ENCODE results near the gene NIPA2. TPM values are rescaled to one million over a fixed set of nuclear protein-coding genes. Genes with fewer than 3 reads are reported as not detected.

NIPA2 gene
- total RNA-seq, 1 donor from 2014 or later = 24.3 TPM

DNA sequence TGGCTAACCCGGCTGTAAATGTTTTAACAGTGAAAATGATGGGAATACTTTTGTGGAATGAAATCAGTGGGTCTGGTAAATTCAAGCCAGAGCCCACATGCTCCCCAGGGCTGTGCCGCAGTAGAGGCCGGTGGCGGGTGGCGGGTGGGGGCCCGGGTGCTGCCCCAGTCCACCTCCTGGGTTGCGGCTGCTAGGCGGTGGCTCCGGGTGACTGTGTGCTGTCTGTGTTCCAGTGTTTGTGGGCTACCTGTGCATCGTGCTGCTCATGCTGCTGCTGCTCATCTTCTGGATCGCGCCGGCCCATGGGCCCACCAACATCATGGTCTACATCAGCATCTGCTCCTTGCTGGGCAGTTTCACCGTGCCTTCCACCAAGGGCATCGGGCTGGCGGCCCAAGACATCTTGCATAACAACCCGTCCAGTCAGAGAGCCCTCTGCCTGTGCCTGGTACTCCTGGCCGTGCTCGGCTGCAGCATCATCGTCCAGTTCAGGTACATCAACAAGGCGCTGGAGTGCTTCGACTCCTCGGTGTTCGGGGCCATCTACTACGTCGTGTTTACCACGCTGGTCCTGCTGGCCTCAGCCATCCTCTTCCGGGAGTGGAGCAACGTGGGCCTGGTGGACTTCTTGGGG lies 14.9 kb upstream of the NIPA2 start:
- intact Hi-C loops (cut with DNase I) = no loop called here
- DNase-seq (ENCODE audit: low spot score) = no peak

GRCh38 chr15:22827125-22827524 lies 11.3 kb upstream of the NIPA2 start:
- intact Hi-C loops (cut with DNase I) = no loop called here
- no peak for DNase-seq (ENCODE audit: low spot score)

DNA sequence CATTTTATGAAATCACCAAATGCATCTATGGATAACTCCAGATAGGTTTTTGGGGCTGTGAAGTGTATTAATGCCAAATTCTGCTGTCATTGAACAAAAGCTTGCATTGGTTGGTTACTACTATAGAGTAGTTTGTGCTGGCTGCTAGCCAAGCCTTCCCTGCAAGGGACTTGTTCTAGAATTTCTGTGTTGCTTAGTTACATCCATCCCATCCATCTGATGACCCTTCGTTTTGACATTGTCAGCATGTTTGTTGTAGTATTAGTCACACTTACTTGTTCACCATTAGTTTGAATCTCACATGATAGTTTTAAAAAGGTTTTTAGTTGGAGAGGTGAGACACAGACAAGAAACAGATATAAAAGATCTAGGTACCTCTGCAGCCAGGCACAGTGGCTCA lies 7.0 kb upstream of the NIPA2 start:
- intact Hi-C loops (cut with DNase I) = loop anchor here (10.0 kb wide), 1 partner anchor 47 kb away; the partner anchor contains the start of gene NIPA1
- DNase-seq (ENCODE audit: low spot score) = no peak

DNA sequence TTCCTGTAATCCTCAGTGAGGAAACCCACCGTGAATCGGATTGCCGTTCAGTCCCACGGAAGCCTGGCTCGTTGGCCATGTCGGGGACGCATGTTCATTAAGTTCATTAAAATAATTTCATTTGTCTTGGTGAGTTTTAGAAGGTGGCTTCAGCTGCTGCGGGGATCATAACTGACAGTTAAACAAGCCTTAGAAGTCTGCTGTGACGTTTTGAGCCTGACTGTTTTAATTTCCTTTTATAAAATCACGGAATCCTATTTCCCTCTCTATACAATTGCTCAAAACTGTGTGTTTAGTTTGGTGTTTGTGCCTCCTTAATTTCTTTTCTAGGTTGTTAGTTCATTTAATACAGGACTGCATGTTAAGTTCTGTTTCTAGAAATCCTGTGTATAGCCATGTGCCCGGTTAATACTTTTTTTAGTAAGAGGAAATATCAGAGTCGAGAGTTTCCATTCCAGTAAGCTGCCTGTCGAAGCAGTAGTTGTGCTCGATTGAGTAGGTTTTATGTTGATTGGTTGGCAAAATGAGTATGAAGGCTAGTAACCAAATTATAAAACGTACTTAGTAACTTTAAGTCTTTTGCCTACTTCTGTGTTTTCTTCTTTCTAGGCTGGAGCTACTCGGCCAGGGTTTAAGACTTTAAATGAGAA lies 705 bp downstream of the NIPA2 start:
- no peak for DNase-seq (ENCODE audit: low spot score)
- intact Hi-C loops (cut with DNase I) = loop anchor here (2.0 to 10.0 kb wide), 2 partner anchors 54 to 142 kb away; partner anchors contain the start of genes CYFIP1 and NIPA1

DNA sequence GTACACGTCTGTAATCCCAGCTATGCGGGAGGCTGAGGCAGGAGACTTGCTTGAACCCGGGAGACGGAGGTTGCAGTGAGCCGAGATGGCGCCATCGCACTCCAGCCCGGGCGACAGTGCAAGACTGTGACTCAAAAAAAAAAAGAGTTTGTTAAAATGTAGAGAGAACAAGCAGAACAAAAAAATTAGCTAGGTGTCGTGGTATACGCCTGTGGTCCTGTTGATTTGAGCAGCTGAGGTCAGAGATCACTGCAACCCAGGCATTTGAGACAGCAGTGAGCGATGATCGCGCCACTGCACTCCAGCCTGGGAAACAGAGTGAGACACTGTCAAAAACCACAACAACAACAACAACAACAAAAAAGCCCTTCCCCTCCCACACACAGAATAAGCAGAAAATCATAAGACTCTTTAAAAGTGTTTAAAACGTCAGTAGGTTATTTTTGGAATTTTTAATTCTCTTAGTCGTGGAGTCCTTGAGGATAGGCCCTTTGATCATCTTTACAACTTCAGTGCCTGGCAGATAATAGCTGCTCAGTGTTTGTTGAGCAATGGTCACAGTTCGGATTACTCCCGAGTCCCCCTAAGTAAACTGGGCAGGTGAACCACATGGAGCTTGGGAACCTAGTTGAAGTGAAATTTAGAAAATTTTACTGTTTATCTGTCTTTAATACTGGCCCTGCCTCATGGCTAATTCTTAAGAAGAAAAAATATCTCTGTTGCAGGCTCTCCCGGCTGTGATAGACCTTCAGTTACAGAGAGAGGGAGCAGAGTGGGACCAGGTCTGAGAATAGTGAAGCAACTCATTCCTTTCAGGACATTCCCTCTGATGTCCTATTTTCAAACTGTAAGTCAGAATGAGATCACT lies 6.2 kb downstream of the NIPA2 start:
- no peak for DNase-seq (ENCODE audit: low spot score)
- intact Hi-C loops (cut with DNase I) = no loop called here

DNA sequence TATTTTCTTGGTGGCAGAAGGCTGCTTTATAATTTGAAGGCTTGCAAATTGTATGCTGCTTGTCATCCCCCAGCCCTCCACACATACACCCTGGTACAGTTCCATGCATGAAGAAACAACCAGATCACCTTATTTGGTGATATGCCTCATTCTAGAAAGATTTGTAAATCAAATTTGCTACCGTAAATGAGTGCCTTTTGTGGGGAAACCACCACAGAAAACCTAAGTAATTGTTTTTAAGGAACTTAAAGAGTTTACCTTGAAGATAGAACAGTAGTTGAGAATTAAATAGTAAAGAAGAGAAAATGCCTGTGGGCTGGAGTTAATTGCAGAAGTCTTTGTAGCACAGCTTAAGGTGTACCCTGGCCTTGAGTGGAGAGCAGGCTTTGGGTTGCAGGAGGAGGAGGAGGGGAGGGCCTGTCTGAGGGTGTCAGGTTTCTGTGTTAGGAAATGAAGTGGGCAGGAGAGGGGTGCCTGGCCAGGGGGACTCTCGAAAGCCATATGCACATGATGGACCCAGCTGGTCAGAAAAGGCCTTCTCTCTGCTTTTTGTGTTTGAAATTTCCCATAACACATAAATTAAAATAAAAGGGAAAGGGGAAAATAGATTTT lies 6.9 kb downstream of the NIPA2 start:
- intact Hi-C loops (cut with DNase I) = no loop called here
- DNase-seq (ENCODE audit: low spot score) = no peak

GRCh38 chr15:22846073-22846472 lies 7.6 kb downstream of the NIPA2 start:
- DNase-seq (ENCODE audit: low spot score) = no peak
- intact Hi-C loops (cut with DNase I) = no loop called here

DNA sequence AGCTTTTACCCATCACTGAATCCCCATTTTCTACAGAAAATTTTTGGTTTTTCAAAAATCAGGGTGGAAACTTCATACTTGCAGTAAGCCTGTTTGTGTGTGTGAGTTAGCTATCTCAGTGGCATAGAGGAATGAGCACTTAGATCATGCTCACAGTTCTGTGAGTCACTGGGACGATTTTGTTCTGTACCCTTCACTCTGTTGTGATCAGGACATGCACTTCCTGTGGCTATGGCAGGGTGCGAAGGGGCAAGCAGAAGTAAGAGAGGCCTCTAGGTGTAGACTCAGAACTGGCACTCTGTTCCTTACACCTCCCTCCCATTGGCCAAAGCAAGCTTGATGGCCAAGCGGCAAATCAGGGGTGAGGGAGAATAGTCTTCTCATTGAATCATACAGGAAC lies 11.6 kb downstream of the NIPA2 start:
- intact Hi-C loops (cut with DNase I) = no loop called here
- no peak for DNase-seq (ENCODE audit: low spot score)

DNA sequence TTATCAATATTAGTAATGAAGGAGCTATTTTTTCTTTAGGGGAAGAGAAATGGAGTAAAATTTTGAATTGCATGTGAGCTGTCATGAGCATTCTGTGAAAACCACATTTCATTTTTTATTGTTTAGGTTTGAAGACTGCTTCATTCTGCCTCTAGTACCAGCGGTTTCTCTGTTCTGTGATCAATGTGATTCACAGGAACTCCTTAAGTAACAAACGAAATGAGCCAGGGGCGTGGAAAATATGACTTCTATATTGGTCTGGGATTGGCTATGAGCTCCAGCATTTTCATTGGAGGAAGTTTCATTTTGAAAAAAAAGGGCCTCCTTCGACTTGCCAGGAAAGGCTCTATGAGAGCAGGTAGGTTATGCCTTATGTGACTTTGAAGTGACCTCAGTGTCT lies 13.0 kb downstream of the NIPA2 start:
- intact Hi-C loops (cut with DNase I) = no loop called here
- no peak for DNase-seq (ENCODE audit: low spot score)

- intact Hi-C loops (cut with DNase I) = no loop called here
- DNase-seq (ENCODE audit: low spot score) = no peak
Observed at GRCh38 chr15:22855791-22856190, 17.3 kb downstream of the NIPA2 start.

DNA sequence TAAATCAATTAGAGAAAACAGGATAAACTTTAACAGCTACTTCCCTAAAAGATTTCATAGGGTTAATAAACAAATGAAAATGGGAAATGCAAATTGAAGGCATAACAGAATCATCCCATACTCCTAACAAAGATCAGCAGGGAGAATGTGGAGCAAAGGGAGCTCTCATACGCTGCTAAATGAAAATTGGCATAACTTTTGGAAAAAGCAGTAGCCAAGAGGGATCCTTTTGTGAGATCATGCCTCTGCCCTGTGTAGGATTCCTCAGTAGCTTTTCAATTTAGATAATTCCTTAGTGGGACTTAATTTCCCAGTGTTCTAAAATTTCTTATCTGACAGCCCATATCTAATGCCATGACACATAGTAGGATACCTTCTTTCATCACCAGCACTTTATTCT lies 18.2 kb downstream of the NIPA2 start:
- DNase-seq (ENCODE audit: low spot score) = no peak
- intact Hi-C loops (cut with DNase I) = no loop called here

- intact Hi-C loops (cut with DNase I) = no loop called here
- no peak for DNase-seq (ENCODE audit: low spot score)
Observed at GRCh38 chr15:22861161-22861560, 22.7 kb downstream of the NIPA2 start.

DNA sequence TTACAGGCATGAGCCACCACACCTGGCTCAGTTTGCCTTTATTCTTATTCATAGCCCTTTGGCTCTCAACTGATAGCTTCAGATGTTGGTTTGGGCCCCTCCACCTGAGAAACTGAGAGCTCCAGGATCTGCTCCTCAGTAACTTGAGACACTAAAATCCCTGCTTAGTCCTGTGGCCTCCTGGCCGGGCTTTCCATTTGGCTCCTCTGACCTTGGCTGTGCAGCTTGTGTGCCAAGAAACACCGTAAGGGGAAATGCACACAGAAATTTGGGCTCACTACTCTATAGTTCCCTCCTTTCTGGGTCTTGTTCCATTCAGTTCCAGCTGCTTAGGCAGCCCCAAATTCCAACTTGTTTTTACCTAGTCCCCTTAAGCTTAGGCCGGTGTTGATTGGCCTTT lies 24.9 kb downstream of the NIPA2 start:
- DNase-seq (ENCODE audit: low spot score) = no peak

DNA sequence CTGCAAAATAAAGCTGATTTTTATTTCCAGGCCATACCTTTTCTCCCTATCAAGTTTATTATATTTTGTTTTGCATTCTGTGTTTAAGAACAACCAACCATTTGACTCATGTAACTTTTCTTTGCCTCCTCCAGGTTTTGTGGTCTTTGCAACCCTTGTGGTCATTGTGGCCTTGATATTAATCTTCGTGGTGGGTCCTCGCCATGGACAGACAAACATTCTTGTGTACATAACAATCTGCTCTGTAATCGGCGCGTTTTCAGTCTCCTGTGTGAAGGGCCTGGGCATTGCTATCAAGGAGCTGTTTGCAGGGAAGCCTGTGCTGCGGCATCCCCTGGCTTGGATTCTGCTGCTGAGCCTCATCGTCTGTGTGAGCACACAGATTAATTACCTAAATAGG lies 27.6 kb downstream of the NIPA2 start:
- intact Hi-C loops (cut with DNase I) = no loop called here
- DNase-seq (ENCODE audit: low spot score) = no peak

More for the DNA sequence above, 24.9 kb downstream of the NIPA2 start:
- intact Hi-C loops (cut with DNase I) = no loop called here

DNA sequence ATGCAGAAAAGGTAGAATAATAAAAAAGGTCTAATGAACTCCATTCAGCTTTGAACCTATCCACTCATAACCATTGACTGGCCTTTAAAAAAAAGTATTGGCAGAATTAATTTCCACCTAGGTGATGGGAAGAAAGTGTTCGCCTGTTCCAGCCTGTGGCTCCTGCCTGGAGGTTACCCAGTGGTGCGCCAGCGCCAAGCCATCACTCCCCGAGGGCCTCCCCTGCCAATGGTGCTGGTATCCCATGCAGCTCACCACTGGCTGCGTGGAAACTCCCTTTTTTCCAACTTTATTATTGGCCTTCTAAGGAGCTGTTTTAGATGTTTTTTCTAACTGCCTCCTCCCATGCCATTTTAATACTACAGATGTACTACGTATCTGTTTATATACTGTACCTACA lies 29.4 kb downstream of the NIPA2 start:
- intact Hi-C loops (cut with DNase I) = no loop called here
- DNase-seq (ENCODE audit: low spot score) = no peak

DNA sequence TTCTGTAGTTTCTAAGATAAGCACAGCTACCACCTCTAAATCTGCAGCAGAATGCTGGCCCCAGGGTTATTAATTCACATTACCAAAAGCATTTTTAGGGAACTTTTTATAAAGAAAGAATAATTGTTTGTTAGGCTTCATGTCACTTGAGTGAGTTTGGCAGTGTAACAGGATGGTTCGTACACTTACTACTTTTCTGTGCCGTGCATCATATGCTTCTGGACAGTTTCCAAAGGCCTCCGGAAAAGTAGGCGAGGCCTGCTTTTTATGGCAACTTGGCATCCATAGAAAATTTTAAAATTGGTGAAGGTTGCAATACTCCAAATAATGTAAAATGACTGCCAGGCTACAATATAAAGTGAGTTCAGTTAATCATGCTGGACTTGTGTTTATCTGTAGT lies 30.0 kb downstream of the NIPA2 start:
- intact Hi-C loops (cut with DNase I) = no loop called here
- no peak for DNase-seq (ENCODE audit: low spot score)

DNA sequence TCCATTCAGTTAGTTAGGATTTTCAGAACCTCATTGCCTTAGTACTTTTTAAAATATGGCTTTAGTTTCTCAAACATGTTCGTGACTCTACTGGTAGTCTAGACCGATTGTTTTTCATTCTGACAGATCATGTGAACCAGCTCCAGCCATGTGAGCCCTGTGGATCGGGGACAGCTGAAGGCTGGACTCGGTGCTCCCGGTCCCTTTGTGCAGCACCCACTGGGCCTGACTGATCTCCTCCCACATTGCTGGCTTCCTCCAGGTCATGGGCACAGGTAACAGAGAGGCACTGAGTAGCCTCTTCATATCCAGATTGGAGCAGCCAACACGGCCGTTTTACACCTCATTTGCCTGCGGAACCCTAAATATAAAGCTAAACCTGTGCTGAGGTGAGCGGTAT lies 30.5 kb downstream of the NIPA2 start:
- no peak for DNase-seq (ENCODE audit: low spot score)

DNA sequence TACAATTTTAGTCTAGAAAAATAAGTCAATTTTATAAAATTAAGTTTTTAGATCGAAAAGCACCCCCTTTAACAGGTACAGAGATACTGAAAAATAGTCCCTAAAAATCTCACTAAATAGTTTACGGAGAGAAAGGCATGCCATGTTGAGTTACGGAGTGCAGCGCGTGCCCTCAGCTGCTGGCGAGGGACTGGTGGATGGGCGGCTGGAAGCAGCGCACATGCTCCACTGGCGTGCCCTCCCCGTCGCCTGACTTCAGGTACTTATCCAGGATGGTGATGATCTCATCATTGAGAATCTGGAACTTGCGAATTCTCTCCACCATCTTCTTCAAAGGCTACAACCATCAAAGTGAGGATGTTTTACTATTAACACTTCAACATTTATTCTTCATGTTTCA lies 31.4 kb downstream of the NIPA2 start:
- no peak for DNase-seq (ENCODE audit: low spot score)
- intact Hi-C loops (cut with DNase I) = no loop called here

More for the DNA sequence above, 30.5 kb downstream of the NIPA2 start:
- intact Hi-C loops (cut with DNase I) = no loop called here

- no peak for DNase-seq (ENCODE audit: low spot score)
- intact Hi-C loops (cut with DNase I) = no loop called here
Observed at GRCh38 chr15:22870865-22871264, 32.4 kb downstream of the NIPA2 start.

DNA sequence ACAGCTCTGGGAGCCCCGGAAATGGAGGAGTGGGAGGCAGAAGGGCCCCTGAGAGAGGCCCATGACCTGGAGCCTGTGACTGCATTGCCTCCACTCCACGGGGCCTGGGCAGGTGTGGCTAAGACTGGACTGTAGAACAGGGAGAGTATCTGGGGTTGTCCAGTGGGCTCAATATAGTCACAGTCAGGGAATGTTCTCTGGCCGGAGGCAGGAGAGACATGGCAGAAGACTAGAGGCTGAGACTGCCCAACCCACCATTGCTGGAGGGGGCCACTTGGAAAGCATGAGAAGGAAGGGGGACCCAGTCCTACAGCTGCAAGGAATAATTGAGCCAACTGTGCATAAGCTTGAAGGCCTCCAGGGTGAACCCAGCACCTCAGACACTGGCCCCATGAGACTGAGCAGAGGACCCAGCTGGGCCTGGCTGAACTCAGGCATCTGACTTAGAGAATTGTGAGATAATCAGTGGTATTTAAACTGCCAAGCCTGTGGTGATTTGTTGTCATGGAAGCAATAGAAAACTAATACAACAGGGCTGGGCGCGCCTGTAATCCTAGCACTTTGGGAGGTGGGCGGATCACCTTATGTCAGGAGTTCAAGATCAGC lies 33.1 kb downstream of the NIPA2 start:
- intact Hi-C loops (cut with DNase I) = no loop called here
- DNase-seq (ENCODE audit: low spot score) = no peak
